H1 (cell line): ENCODE data around the gene PRPF39. TPM values are rescaled to one million over a fixed set of nuclear protein-coding genes. Genes with fewer than 3 reads are reported as not detected.

Experiments
- POLR2AphosphoS5 ChIP-seq: IDR thresholded peaks from 2 replicates; pipeline ENCODE4 v1.6.1; 2011; ENCODE audit warnings: low read depth, low read length
- polyA plus RNA-seq, 7 experiments: library from polyadenylated mRNA; depleted of rRNA in 3 of 7; stranded (reverse) in 5 of 7; unstranded in 2 of 7; fragments of >200 nt in 5 of 7; fragments of 200-250 nt in 2 of 7; gene quantifications; 1 replicate in 5 of 7; 2 replicates in 1 of 7; 4 replicates in 1 of 7; pipeline versions ENCODE4 v1.2.1 to v1.2.3, GENCODE V29; 2011 to 2013; ENCODE audit warnings: missing spikeins in 2 of 7, mixed read lengths in 2 of 7
- total RNA-seq: library from RNA; stranded (reverse); fragmentation: NEBNext Ultra II Directional; extraction: Animal tissue kit (Norgen Biotek cat#: 25700); gene quantifications from 2 replicates; pipeline ENCODE4 v1.2.1, GENCODE V29; 2021

The PRPF39 gene
- total and polyA plus RNA-seq, 2 of the 8 experiments (the other 6 are each of a cell fraction or from before 2014, with no cell fraction given): 22.4 to 43.3 TPM

DNA sequence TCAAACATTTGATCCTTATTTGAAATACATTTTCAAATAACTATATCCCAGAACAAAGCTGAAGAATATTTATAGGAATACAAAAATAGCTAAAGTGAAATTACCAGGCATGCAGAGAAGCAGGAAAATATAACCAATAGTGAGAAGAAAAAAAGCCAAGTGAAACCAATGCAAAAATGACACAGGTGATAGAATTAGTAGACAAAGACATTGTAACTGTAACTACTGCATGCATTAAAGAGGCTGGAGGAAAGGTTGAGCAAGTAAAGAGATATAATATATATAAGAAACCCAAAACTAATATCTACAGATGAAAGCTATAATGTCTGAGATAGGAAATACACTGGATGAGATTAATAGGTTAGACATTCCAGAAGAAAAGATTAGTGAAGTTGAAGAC is 49.2 kb upstream of the PRPF39 start (continued):
- TF ChIP-seq POLR2AphosphoS5: no peak
